Ishikawa (cell line): Measurements from ENCODE around the gene IFRD2.

Experiments
- CEBPB ChIP-seq: IDR thresholded peaks from 2 replicates; pipeline ENCODE4 v1.6.1; 2012
- CREB1 ChIP-seq: IDR thresholded peaks from 2 replicates; pipeline ENCODE4 v1.6.1; 2012; ENCODE audit warnings: low read depth
- EGR1 ChIP-seq: IDR thresholded peaks from 2 replicates; pipeline ENCODE4 v1.6.1; 2012
- EP300 ChIP-seq: IDR thresholded peaks from 2 replicates; pipeline ENCODE4 v1.6.1; 2012; ENCODE audit warnings: borderline replicate concordance
- FOXM1 ChIP-seq: IDR thresholded peaks from 2 replicates; pipeline ENCODE4 v1.6.1; 2012; ENCODE audit warnings: low read depth, borderline replicate concordance
- NFIC ChIP-seq: IDR thresholded peaks from 2 replicates; pipeline ENCODE4 v1.6.1; 2012
- RAD21 ChIP-seq: IDR thresholded peaks from 2 replicates; pipeline ENCODE4 v1.6.1; 2012; ENCODE audit warnings: low read depth
- REST ChIP-seq: IDR thresholded peaks from 2 replicates; pipeline ENCODE4 v1.6.1; 2012; ENCODE audit warnings: low read depth, mild to moderate bottlenecking
- TAF1 ChIP-seq: IDR thresholded peaks from 2 replicates; pipeline ENCODE4 v1.6.1; 2012; ENCODE audit warnings: low read depth, mild to moderate bottlenecking
- TCF12 ChIP-seq: IDR thresholded peaks from 2 replicates; pipeline ENCODE4 v1.6.1; 2012; ENCODE audit warnings: low read depth
- USF1 ChIP-seq: IDR thresholded peaks from 2 replicates; pipeline ENCODE4 v1.6.1; 2012
- YY1 ChIP-seq: IDR thresholded peaks from 2 replicates; pipeline ENCODE4 v1.6.1; 2012; ENCODE audit warnings: low read depth
- ZBTB7A ChIP-seq: IDR thresholded peaks from 2 replicates; pipeline ENCODE4 v1.6.1; 2012; ENCODE audit warnings: low read depth
- TF ChIP-seq, protein P1 (sequence below): IDR thresholded peaks from 2 replicates; pipeline ENCODE4 v1.6.1; 2012

- no peak for TF ChIP-seq FOXM1
- no peak for TF ChIP-seq EP300
- no peak for TF ChIP-seq ZBTB7A
- no peak for TF ChIP-seq NFIC
- no peak for TF ChIP-seq REST
- TF ChIP-seq CREB1, result no peak
- no peak for TF ChIP-seq TAF1
- no peak for TF ChIP-seq CEBPB
- TF ChIP-seq, protein P1, sequence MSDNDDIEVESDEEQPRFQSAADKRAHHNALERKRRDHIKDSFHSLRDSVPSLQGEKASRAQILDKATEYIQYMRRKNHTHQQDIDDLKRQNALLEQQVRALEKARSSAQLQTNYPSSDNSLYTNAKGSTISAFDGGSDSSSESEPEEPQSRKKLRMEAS, result no peak
- no peak for TF ChIP-seq USF1
- TF ChIP-seq EGR1, result no peak
- peak; percentile 72 for TF ChIP-seq RAD21
- TF ChIP-seq YY1, result no peak
- TF ChIP-seq TCF12, result no peak
Measured at GRCh38 chr3:50256978-50257890, 35.0 kb downstream of the IFRD2 start.
